ENCODE data around the gene GSDMA. TPM values are rescaled to one million over a fixed set of nuclear protein-coding genes. Genes with fewer than 3 reads are reported as not detected.

The GSDMA gene
- total RNA-seq, 2 experiments from 2014 or later = 0.15 to 0.57 TPM

- Histone ChIP-seq H3K9me2 (ENCODE audit: insufficient read depth, low read length) (no peaks in the 10 kb centered on the region), H2AFZ (ENCODE audit: low read length) (no peak overlapping the region), H3K79me2 (ENCODE audit: insufficient read depth, low read depth, low read length) (no peaks in the 10 kb centered on the region), H3K4me3 (ENCODE audit: low read depth, low read length, poor library complexity, severe bottlenecking) (no peak overlapping the region), H3K4me1 (ENCODE audit: insufficient read depth, low read length, poor library complexity, severe bottlenecking) (no peaks in the 10 kb centered on the region), H3K4me2 (ENCODE audit: low read length) (no peak overlapping the region), H3K9me3 (ENCODE audit: low read length) (no peaks in the 10 kb centered on the region), H3K27ac (ENCODE audit: low read depth, low read length, poor library complexity, severe bottlenecking) (no peak overlapping the region), H3K36me3 (ENCODE audit: insufficient read depth, low read length) (peaks cover 14% of the 10 kb centered on the region; the same call in 1 of the 2 replicates), H4K20me1 (ENCODE audit: insufficient read depth, low read length) (no peaks in the 10 kb centered on the region)
- intact Hi-C loops (cut with micrococcal nuclease; ENCODE audit: unreplicated experiment) = no loop called here
- no peak for TF ChIP-seq CTCF (conservative IDR thresholded peaks at IDR 0.05; ENCODE audit: low read length)
- no peak for TF ChIP-seq EZH2phosphoT487 (IDR thresholded peaks at IDR 0.05; ENCODE audit: borderline replicate concordance, low read depth, low read length)
- no TSS peak for BruUV-seq (replicated peaks)
- DNase-seq (ENCODE audit: low spot score) = no peak
- CTCF ChIA-PET (ENCODE audit: unreplicated experiment) = no interaction called here
- POLR2A ChIA-PET = no interaction called here
Measured at GRCh38 chr17:40015998-40016985, 53.5 kb downstream of the GSDMA start.

GRCh38 chr17:40017422-40018080 lies 54.7 kb downstream of the GSDMA start:
- Histone ChIP-seq H3K4me1 (ENCODE audit: insufficient read depth, low read length, poor library complexity, severe bottlenecking) (no peaks in the 10 kb centered on the region), H2AFZ (ENCODE audit: low read length) (no peak overlapping the region), H3K36me3 (ENCODE audit: insufficient read depth, low read length) (peaks cover 25% of the 10 kb centered on the region), H3K79me2 (ENCODE audit: insufficient read depth, low read depth, low read length) (no peaks in the 10 kb centered on the region), H3K27ac (ENCODE audit: low read depth, low read length, poor library complexity, severe bottlenecking) (no peak overlapping the region), H3K9me3 (ENCODE audit: low read length) (no peaks in the 10 kb centered on the region), H3K9me2 (ENCODE audit: insufficient read depth, low read length) (no peaks in the 10 kb centered on the region), H3K4me2 (ENCODE audit: low read length) (no peak overlapping the region), H4K20me1 (ENCODE audit: insufficient read depth, low read length) (no peaks in the 10 kb centered on the region), H3K4me3 (ENCODE audit: low read depth, low read length, poor library complexity, severe bottlenecking) (no peak overlapping the region)
- intact Hi-C loops (cut with micrococcal nuclease; ENCODE audit: unreplicated experiment) = no loop called here
- ChIA-PET POLR2A (no interaction called here), CTCF (ENCODE audit: unreplicated experiment) (no interaction called here)
- no TSS peak for BruUV-seq (replicated peaks)
- no peak for DNase-seq (ENCODE audit: low spot score)
- TF ChIP-seq CTCF (conservative IDR thresholded peaks at IDR 0.05; ENCODE audit: low read length) (no peak), EZH2phosphoT487 (IDR thresholded peaks at IDR 0.05; ENCODE audit: borderline replicate concordance, low read depth, low read length) (no peak)

Measured in OCI-LY7 (cell line).